ENCODE measurements around the gene FAM200B. TPM values are rescaled to one million over a fixed set of nuclear protein-coding genes. Genes with fewer than 3 reads are reported as not detected.

FAM200B gene
- total RNA-seq, 4 donors from 2014 or later = 40.4 to 88.5 (median 71.2) TPM

- 45% methylated on average over 3 of the region's 3 CpGs for WGBS
- no peak overlapping the region for H3K4me3 ChIP-seq
- intact Hi-C loops (cut with DNase I) = no loop called here
- H3K27ac ChIP-seq (replicated peaks in 1 of 4) = peak overlapping the region in 2 of 4 donors; percentile 23 to 26
- H3K36me3 ChIP-seq = no peaks in the 10 kb centered on the region
- H3K4me1 ChIP-seq = peaks cover 4 to 36% (median 19%) of the 10 kb centered on the region in 4 donors
- no peak for DNase-seq (ENCODE audit: extremely low spot score)
- H3K9me3 ChIP-seq = no peaks in the 10 kb centered on the region
- no peaks in the 10 kb centered on the region for H3K27me3 ChIP-seq
- no peak for TF ChIP-seq POLR2A (IDR thresholded peaks at IDR 0.05; ENCODE audit: low read depth)
- TF ChIP-seq CTCF (IDR thresholded peaks at IDR 0.05) = no peak
- TF ChIP-seq POLR2AphosphoS5 (IDR thresholded peaks at IDR 0.05) = no peak
- TF ChIP-seq EP300 (IDR thresholded peaks at IDR 0.05) = no peak
These were observed 36.2 kb downstream of the FAM200B start for GRCh38 chr4:15717657-15718416.

- TF ChIP-seq CTCF (IDR thresholded peaks at IDR 0.05) = no peak
- TF ChIP-seq POLR2AphosphoS5 (IDR thresholded peaks at IDR 0.05) = no peak
- TF ChIP-seq POLR2A (IDR thresholded peaks at IDR 0.05; ENCODE audit: low read depth) = no peak
- no peak for TF ChIP-seq EP300 (IDR thresholded peaks at IDR 0.05)
- no peak for DNase-seq (ENCODE audit: extremely low spot score)
- H3K27ac ChIP-seq (replicated peaks in 1 of 4) = no peak overlapping the region
- H3K4me1 ChIP-seq = peaks cover 4 to 36% (median 19%) of the 10 kb centered on the region in 4 donors
- no peaks in the 10 kb centered on the region for H3K27me3 ChIP-seq
- H3K4me3 ChIP-seq = no peak overlapping the region
- WGBS = 86% methylated on average over 5 of the region's 5 CpGs
- intact Hi-C loops (cut with DNase I) = no loop called here
- no peaks in the 10 kb centered on the region for H3K36me3 ChIP-seq
- no peaks in the 10 kb centered on the region for H3K9me3 ChIP-seq
These were observed 36.8 kb downstream of the FAM200B start for GRCh38 chr4:15718465-15718864.

- Histone ChIP-seq H3K27me3 (no peaks in the 10 kb centered on the region), H3K36me3 (peaks cover 0 to under 1% (median 0%) of the 10 kb centered on the region in 4 donors), H3K4me1 (peaks cover 4 to 36% (median 19%) of the 10 kb centered on the region in 4 donors), H3K4me3 (no peak overlapping the region), H3K27ac (replicated peaks in 1 of 4) (no peak overlapping the region), H3K9me3 (no peaks in the 10 kb centered on the region)
- intact Hi-C loops (cut with DNase I) = no loop called here
- WGBS = 82% methylated on average over 6 of the region's 7 CpGs
- TF ChIP-seq EP300 (IDR thresholded peaks at IDR 0.05) (no peak), POLR2A (IDR thresholded peaks at IDR 0.05; ENCODE audit: low read depth) (no peak), CTCF (IDR thresholded peaks at IDR 0.05) (no peak), POLR2AphosphoS5 (IDR thresholded peaks at IDR 0.05) (no peak)
- no peak for DNase-seq (ENCODE audit: extremely low spot score)
These were observed 37.3 kb downstream of the FAM200B start for GRCh38 chr4:15718959-15719358.

GRCh38 chr4:15719506-15719905 is 37.9 kb downstream of the FAM200B start:
- WGBS = 73% methylated on average over 4 of the region's 4 CpGs

More at GRCh38 chr4:15719506-15719905, 37.9 kb downstream of the FAM200B start:
- H3K4me3 ChIP-seq = no peak overlapping the region
- no peaks in the 10 kb centered on the region for H3K9me3 ChIP-seq
- peaks cover 4 to 33% (median 17%) of the 10 kb centered on the region in 4 donors for H3K4me1 ChIP-seq
- no peak overlapping the region for H3K27ac ChIP-seq (replicated peaks in 1 of 4)
- no peak for DNase-seq (ENCODE audit: extremely low spot score)
- no peaks in the 10 kb centered on the region for H3K27me3 ChIP-seq
- TF ChIP-seq CTCF (IDR thresholded peaks at IDR 0.05) (no peak), POLR2AphosphoS5 (IDR thresholded peaks at IDR 0.05) (no peak), POLR2A (IDR thresholded peaks at IDR 0.05; ENCODE audit: low read depth) (no peak), EP300 (IDR thresholded peaks at IDR 0.05) (no peak)
- peaks cover 0 to 5% (median 0%) of the 10 kb centered on the region in 4 donors for H3K36me3 ChIP-seq
- intact Hi-C loops (cut with DNase I) = no loop called here

Measured in esophagus muscularis mucosa (tissue), 4 donors.